ENCODE measurements around the gene SLCO2A1.

SLCO2A1 gene

DNA sequence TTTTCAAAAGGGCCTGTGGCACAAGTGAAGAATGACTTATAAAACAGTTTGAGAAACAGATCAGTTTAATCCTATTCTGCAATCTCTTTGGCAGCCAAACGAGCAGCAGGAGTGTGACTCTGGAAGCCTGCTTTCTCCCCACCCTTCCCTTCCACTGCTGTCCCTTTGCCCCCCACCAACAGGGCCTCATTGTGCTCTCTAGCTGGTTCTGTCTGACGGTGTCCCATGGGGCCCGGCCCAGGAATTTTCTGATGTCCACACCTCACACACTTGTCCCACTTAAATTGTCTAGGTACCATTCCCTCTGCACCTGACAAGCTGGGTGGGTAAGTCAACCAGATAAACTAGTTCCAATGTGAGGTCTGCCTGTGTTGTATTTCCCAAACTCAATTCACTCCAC lies 16.4 kb downstream of the SLCO2A1 start:
- H3K27me3 ChIP-seq (ENCODE audit: low read length): no peaks in the 10 kb centered on the region
- H3K9me2 ChIP-seq (replicated peaks; ENCODE audit: insufficient read depth, low read length): no peaks in the 10 kb centered on the region
- no peak overlapping the region for H3K4me3 ChIP-seq (ENCODE audit: insufficient read depth, low read length, poor library complexity, severe bottlenecking)
- no peak overlapping the region for H3K4me2 ChIP-seq (ENCODE audit: low read depth, low read length, poor library complexity, severe bottlenecking)
- no peaks in the 10 kb centered on the region for H4K20me1 ChIP-seq (ENCODE audit: low read depth, low read length)
- no peaks in the 10 kb centered on the region for H3K9me3 ChIP-seq (ENCODE audit: insufficient read depth, low read length)
- no peak overlapping the region for H2AFZ ChIP-seq (ENCODE audit: low read depth, low read length, severe bottlenecking)
- H3F3A ChIP-seq (ENCODE audit: insufficient read depth): no peaks in the 10 kb centered on the region
- H3K79me2 ChIP-seq (ENCODE audit: insufficient read depth, low read length): no peaks in the 10 kb centered on the region
- H3K27ac ChIP-seq (ENCODE audit: low read depth, low read length): no peak overlapping the region
- TF ChIP-seq, protein P1, sequence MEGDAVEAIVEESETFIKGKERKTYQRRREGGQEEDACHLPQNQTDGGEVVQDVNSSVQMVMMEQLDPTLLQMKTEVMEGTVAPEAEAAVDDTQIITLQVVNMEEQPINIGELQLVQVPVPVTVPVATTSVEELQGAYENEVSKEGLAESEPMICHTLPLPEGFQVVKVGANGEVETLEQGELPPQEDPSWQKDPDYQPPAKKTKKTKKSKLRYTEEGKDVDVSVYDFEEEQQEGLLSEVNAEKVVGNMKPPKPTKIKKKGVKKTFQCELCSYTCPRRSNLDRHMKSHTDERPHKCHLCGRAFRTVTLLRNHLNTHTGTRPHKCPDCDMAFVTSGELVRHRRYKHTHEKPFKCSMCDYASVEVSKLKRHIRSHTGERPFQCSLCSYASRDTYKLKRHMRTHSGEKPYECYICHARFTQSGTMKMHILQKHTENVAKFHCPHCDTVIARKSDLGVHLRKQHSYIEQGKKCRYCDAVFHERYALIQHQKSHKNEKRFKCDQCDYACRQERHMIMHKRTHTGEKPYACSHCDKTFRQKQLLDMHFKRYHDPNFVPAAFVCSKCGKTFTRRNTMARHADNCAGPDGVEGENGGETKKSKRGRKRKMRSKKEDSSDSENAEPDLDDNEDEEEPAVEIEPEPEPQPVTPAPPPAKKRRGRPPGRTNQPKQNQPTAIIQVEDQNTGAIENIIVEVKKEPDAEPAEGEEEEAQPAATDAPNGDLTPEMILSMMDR (IDR thresholded peaks at IDR 0.05; ENCODE audit: insufficient read depth, low read length, poor library complexity, severe bottlenecking): no peak
- TF ChIP-seq EZH2phosphoT487 (conservative IDR thresholded peaks at IDR 0.05; ENCODE audit: low read length): no peak
- no peak overlapping the region for H3K9ac ChIP-seq (ENCODE audit: low read length)
- no peaks in the 10 kb centered on the region for H3K36me3 ChIP-seq (ENCODE audit: low read length)

DNA sequence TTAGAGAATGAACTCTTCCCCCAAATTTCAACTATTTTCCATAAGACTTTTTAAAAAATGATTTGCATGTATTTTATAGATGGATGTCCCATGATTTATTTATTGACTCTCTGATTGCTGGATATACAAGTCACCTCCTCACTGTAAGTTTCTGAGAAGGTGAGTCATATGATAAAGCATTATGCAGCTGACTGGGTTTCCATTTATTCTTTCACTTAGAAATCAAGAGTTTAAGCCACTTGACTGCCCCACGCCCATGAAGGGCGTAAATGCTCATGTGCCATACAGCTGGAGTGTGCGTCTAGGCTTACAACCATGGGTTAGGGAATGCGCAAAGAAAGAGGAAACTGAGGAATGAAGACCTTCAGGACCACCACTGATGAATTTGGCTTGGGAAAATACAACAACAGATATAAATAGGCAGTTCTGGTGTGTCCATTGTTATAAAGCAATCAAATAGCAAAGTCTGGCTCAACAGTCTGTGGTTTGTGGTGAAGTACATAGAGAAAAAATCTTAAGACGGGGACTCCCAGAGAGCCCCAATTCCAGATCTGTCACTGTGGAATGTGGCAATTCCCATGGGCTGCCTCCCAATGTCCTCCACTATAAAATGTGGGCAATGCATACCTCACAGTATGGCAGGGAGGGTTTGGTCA lies 20.3 kb downstream of the SLCO2A1 start:
- Histone ChIP-seq H3K9ac (ENCODE audit: low read length) (no peak overlapping the region), H3K4me2 (ENCODE audit: low read depth, low read length, poor library complexity, severe bottlenecking) (no peak overlapping the region), H3K79me2 (ENCODE audit: insufficient read depth, low read length) (no peaks in the 10 kb centered on the region), H4K20me1 (ENCODE audit: low read depth, low read length) (no peaks in the 10 kb centered on the region), H3K4me3 (ENCODE audit: insufficient read depth, low read length, poor library complexity, severe bottlenecking) (no peak overlapping the region), H2AFZ (ENCODE audit: low read depth, low read length, severe bottlenecking) (no peak overlapping the region), H3K36me3 (ENCODE audit: low read length) (no peaks in the 10 kb centered on the region), H3K9me2 (replicated peaks; ENCODE audit: insufficient read depth, low read length) (no peaks in the 10 kb centered on the region), H3K9me3 (ENCODE audit: insufficient read depth, low read length) (no peaks in the 10 kb centered on the region), H3K27ac (ENCODE audit: low read depth, low read length) (no peak overlapping the region), H3K27me3 (ENCODE audit: low read length) (no peaks in the 10 kb centered on the region), H3F3A (ENCODE audit: insufficient read depth) (no peaks in the 10 kb centered on the region)
- TF ChIP-seq, protein P1 (IDR thresholded peaks at IDR 0.05; ENCODE audit: insufficient read depth, low read length, poor library complexity, severe bottlenecking): no peak
- TF ChIP-seq EZH2phosphoT487 (conservative IDR thresholded peaks at IDR 0.05; ENCODE audit: low read length): no peak

DNA sequence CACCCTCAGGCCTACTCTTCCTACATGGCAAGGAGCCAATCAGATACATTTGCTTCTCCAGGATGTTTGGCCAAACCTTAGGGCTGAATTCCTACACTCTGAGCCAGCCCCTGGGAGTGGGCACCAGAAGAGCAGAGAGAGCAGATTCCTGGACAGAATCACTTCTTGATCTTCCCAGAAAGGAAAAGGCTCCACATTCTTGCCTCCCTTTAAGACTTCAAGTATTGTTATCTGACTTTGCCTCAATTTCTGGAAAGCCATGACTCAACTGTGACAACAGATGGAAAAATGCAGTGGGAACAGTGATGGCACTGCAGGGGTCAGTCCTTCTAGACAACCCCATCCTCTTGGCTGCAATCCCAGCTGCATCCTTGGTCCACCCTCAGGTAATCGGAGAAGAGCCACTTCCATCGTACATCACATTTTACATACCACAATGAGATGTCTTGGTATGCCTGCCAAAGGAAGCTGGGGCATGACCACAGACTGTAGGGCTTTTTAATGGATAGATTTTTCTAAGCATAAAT lies 21.0 kb downstream of the SLCO2A1 start:
- no peak overlapping the region for H2AFZ ChIP-seq (ENCODE audit: low read depth, low read length, severe bottlenecking)
- H4K20me1 ChIP-seq (ENCODE audit: low read depth, low read length): no peaks in the 10 kb centered on the region
- no peaks in the 10 kb centered on the region for H3K36me3 ChIP-seq (ENCODE audit: low read length)
- H3K4me3 ChIP-seq (ENCODE audit: insufficient read depth, low read length, poor library complexity, severe bottlenecking): no peak overlapping the region
- TF ChIP-seq, protein P1 (IDR thresholded peaks at IDR 0.05; ENCODE audit: insufficient read depth, low read length, poor library complexity, severe bottlenecking): no peak
- no peak for TF ChIP-seq EZH2phosphoT487 (conservative IDR thresholded peaks at IDR 0.05; ENCODE audit: low read length)
- no peaks in the 10 kb centered on the region for H3K9me3 ChIP-seq (ENCODE audit: insufficient read depth, low read length)
- H3K9me2 ChIP-seq (replicated peaks; ENCODE audit: insufficient read depth, low read length): no peaks in the 10 kb centered on the region
- H3K9ac ChIP-seq (ENCODE audit: low read length): no peak overlapping the region
- H3F3A ChIP-seq (ENCODE audit: insufficient read depth): no peaks in the 10 kb centered on the region
- H3K27me3 ChIP-seq (ENCODE audit: low read length): no peaks in the 10 kb centered on the region
- no peak overlapping the region for H3K4me2 ChIP-seq (ENCODE audit: low read depth, low read length, poor library complexity, severe bottlenecking)
- H3K27ac ChIP-seq (ENCODE audit: low read depth, low read length): no peak overlapping the region
- H3K79me2 ChIP-seq (ENCODE audit: insufficient read depth, low read length): no peaks in the 10 kb centered on the region

Measured in SU-DHL-6 (cell line).